PC-9 (cell line): ENCODE results near the gene KIF15. TPM values are rescaled to one million over a fixed set of nuclear protein-coding genes. Genes with fewer than 3 reads are reported as not detected.

Source experiments
- BruUV-seq: library from RNA; stranded (reverse); fragments of 400-500 nt; replicated peaks from 2 replicates; lab custom pipeline; 2021; lab: Mats Ljungman, UMichigan
- CTCF ChIA-PET: fragments of 300-600 bp; sonication (Branson Sonifier 250); formaldehyde crosslinking; loops from one replicate; lab custom pipeline; 2022; ENCODE audit warnings: antibody characterized with exemption; lab: Charles Lee
- POLR2A ChIA-PET: fragments of 300-600 bp; sonication (Branson Sonifier 250); formaldehyde crosslinking; loops from one replicate; lab custom pipeline; 2022; ENCODE audit warnings: antibody characterized with exemption; ENCODE audit not compliant: unreplicated experiment; lab: Charles Lee
- DNase-seq, 2 experiments: peaks; one replicate each; pipeline versions ENCODE4 v3.0.0 to v3.0.0-alpha.2; 2015 to 2022; ENCODE audit warnings: mixed read lengths in 1 of 2
- H2AFZ ChIP-seq: fragments of 200-600 bp; sonication (generic); 2 replicates; pipeline ENCODE4 v1.8.1; 2017; ENCODE audit warnings: antibody characterized with exemption
- H3F3A ChIP-seq: fragments of 200-600 bp; sonication (generic); 2 replicates; pipeline ENCODE4 v1.8.1; 2017; ENCODE audit warnings: antibody characterized with exemption, mild to moderate bottlenecking, low read depth; ENCODE audit not compliant: insufficient read depth
- H3K27ac ChIP-seq: fragments of 200-600 bp; sonication (generic); 2 replicates; pipeline ENCODE4 v1.6.1; 2016; ENCODE audit warnings: mixed run types
- H3K27me3 ChIP-seq: fragments of 200-600 bp; sonication (generic); 2 replicates; pipeline ENCODE4 v1.6.1; 2016; ENCODE audit warnings: low read depth, mixed run types; ENCODE audit not compliant: insufficient read depth
- H3K36me3 ChIP-seq: fragments of 200-600 bp; sonication (generic); 2 replicates; pipeline ENCODE4 v1.6.1; 2016; ENCODE audit warnings: low read depth, mixed run types
- H3K4me1 ChIP-seq: fragments of 200-600 bp; sonication (generic); replicated peaks from 2 replicates; pipeline ENCODE4 v1.6.1; 2016; ENCODE audit warnings: mixed run types; ENCODE audit not compliant: insufficient read depth
- H3K4me2 ChIP-seq: fragments of 200-600 bp; sonication (generic); 2 replicates; pipeline ENCODE4 v1.6.1; 2017; ENCODE audit warnings: mixed run types
- H3K4me3 ChIP-seq: fragments of 200-600 bp; sonication (generic); 2 replicates; pipeline ENCODE4 v1.6.1; 2016; ENCODE audit warnings: mixed run types
- H3K79me2 ChIP-seq: fragments of 200-600 bp; sonication (generic); 2 replicates; pipeline ENCODE4 v1.6.1; 2017; ENCODE audit warnings: low read depth, mixed run types
- H3K9me2 ChIP-seq: fragments of 200-600 bp; sonication (generic); 2 replicates; pipeline ENCODE4 v1.8.1; 2017; ENCODE audit warnings: mild to moderate bottlenecking; ENCODE audit not compliant: insufficient read depth
- H3K9me3 ChIP-seq: fragments of 200-600 bp; sonication (generic); 2 replicates; pipeline ENCODE4 v1.8.1; 2016; ENCODE audit warnings: low read depth; ENCODE audit not compliant: insufficient read depth
- H4K20me1 ChIP-seq: fragments of 200-600 bp; sonication (generic); 2 replicates; pipeline ENCODE4 v1.8.1; 2017; ENCODE audit not compliant: insufficient read depth
- CTCF ChIP-seq: fragments of 200-600 bp; sonication (generic); conservative IDR thresholded peaks from 2 replicates; pipeline ENCODE4 v1.6.1; 2017; ENCODE audit warnings: mixed run types, antibody characterized with exemption, mild to moderate bottlenecking, moderate library complexity
- EZH2 ChIP-seq: fragments of 200-600 bp; sonication (generic); IDR thresholded peaks from 2 replicates; pipeline ENCODE4 v1.8.0; 2017; ENCODE audit warnings: antibody characterized with exemption, low read depth
- intact Hi-C: fragments of 100-400 bp; cut with micrococcal nuclease; formaldehyde crosslinking; loops from one replicate; pipeline ENCODE4 v1.10.0; 2022; ENCODE audit not compliant: unreplicated experiment
- total RNA-seq: library from RNA; stranded (reverse); gene quantifications from 2 replicates; pipeline ENCODE4 v1.2.3, GENCODE V29; 2021

Gene KIF15
- total RNA-seq, 1 experiment from 2014 or later: 25.8 TPM

DNA sequence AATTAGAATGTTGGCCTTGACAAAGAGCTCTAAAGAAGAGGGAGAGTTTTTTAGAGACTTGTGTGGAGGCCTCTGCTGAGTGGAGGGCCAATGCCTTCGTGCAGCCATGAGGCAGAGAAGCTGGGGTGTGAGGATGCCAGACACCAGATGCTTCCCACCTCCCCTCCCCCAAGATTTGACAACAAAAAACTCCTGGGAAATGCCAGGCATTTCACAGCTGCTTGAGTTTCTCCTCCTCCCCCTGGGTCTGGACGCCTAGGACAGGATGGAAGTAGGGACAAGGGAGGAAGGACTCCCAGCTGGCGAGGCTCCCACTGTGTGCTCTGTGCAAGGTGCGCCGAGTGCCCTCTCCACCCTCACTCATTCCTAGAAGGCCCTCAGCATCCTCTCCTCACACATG, 132.9 kb downstream of the KIF15 start:
- no peaks in the 10 kb centered on the region for H3K27me3 ChIP-seq
- no peak for TF ChIP-seq CTCF
- TF ChIP-seq EZH2: no peak
- ChIA-PET CTCF (no interaction called here), POLR2A (no interaction called here)
- H3K9me2 ChIP-seq: no peaks in the 10 kb centered on the region
- intact Hi-C loops: no loop called here
- no peaks in the 10 kb centered on the region for H4K20me1 ChIP-seq
- H3K4me2 ChIP-seq: no peak overlapping the region
- no peaks in the 10 kb centered on the region for H3K79me2 ChIP-seq
- H3K36me3 ChIP-seq: no peaks in the 10 kb centered on the region
- no TSS peak for BruUV-seq
- no peak overlapping the region for H3K4me3 ChIP-seq
- no peak for DNase-seq
- H3K27ac ChIP-seq: no peak overlapping the region
- peaks cover 9% of the 10 kb centered on the region; the same call in 1 of the 2 replicates for H3K4me1 ChIP-seq
- no peaks in the 10 kb centered on the region for H3K9me3 ChIP-seq
- H2AFZ ChIP-seq: no peak overlapping the region
- H3F3A ChIP-seq: no peaks in the 10 kb centered on the region

DNA sequence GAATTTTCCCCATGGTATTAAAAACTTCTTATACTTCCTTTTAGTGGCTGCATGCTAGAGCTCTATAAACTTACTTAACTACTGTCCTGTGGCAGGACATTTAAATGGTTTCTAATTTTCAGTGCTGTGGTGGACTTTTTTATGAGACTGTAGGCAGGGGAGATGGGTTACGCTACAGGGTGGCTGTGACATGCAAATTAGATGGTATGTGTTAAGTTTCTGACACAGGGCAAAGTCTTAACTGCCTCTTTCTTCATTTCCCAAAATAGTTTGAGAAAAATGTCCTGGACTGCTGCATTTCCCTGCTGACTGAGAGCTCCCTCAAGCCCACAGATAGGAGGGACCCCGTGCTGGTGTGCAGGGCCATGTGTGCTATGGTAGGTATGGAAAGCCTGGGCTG, 134.8 kb downstream of the KIF15 start:
- no peak overlapping the region for H3K4me3 ChIP-seq
- H3K4me1 ChIP-seq: peaks cover 9% of the 10 kb centered on the region; the same call in 1 of the 2 replicates
- no peaks in the 10 kb centered on the region for H3K79me2 ChIP-seq
- no peaks in the 10 kb centered on the region for H3F3A ChIP-seq
- H3K9me3 ChIP-seq: no peaks in the 10 kb centered on the region
- no peaks in the 10 kb centered on the region for H3K36me3 ChIP-seq
- CTCF ChIA-PET: no interaction called here
- POLR2A ChIA-PET: no interaction called here
- no peak for DNase-seq
- no peaks in the 10 kb centered on the region for H3K27me3 ChIP-seq
- TF ChIP-seq EZH2 (no peak), CTCF (no peak)
- BruUV-seq: no TSS peak
- H3K27ac ChIP-seq: no peak overlapping the region
- H4K20me1 ChIP-seq: no peaks in the 10 kb centered on the region
- no peak overlapping the region for H2AFZ ChIP-seq
- no peak overlapping the region for H3K4me2 ChIP-seq
- no peaks in the 10 kb centered on the region for H3K9me2 ChIP-seq
- intact Hi-C loops: no loop called here

GRCh38 chr3:44899683-44900367, 138.2 kb downstream of the KIF15 start:
- H3K36me3 ChIP-seq: no peaks in the 10 kb centered on the region
- H3K4me1 ChIP-seq: no peaks in the 10 kb centered on the region
- no peak overlapping the region for H2AFZ ChIP-seq
- no peak for DNase-seq
- no peaks in the 10 kb centered on the region for H3F3A ChIP-seq
- no peaks in the 10 kb centered on the region for H3K27me3 ChIP-seq
- no peak overlapping the region for H3K4me3 ChIP-seq
- CTCF ChIA-PET: no interaction called here
- no peak overlapping the region for H3K4me2 ChIP-seq
- intact Hi-C loops: no loop called here
- no peak overlapping the region for H3K27ac ChIP-seq
- POLR2A ChIA-PET: no interaction called here
- no peak for TF ChIP-seq EZH2
- TF ChIP-seq CTCF: no peak
- no peaks in the 10 kb centered on the region for H3K79me2 ChIP-seq
- no TSS peak for BruUV-seq
- H3K9me2 ChIP-seq: no peaks in the 10 kb centered on the region
- no peaks in the 10 kb centered on the region for H3K9me3 ChIP-seq
- no peaks in the 10 kb centered on the region for H4K20me1 ChIP-seq
